Lower lobe of right lung (tissue), 2 donors: ENCODE data around the gene FLACC1. TPM values are rescaled to one million over a fixed set of nuclear protein-coding genes. Genes with fewer than 3 reads are reported as not detected.

ENCODE experiments used
- ATAC-seq, 2 donors: fragments of 200-7000 bp; cut with Tn5 transposase; one replicate each; pipeline ENCODE4 v1.9.1; 2020 to 2022; ENCODE audit warnings: mild to moderate bottlenecking in 2 of 2, moderate library complexity in 2 of 2
- DNase-seq: peaks from one replicate; pipeline ENCODE4 v3.0.0-alpha.2; 2020
- H3K27ac ChIP-seq: fragments of 200-600 bp; one replicate; pipeline ENCODE4 v1.8.0; 2022
- H3K27me3 ChIP-seq: fragments of 200-600 bp; one replicate; pipeline ENCODE4 v1.8.0; 2022; ENCODE audit warnings: low read depth
- H3K36me3 ChIP-seq: fragments of 200-600 bp; one replicate; pipeline ENCODE4 v1.8.0; 2022; ENCODE audit warnings: mild to moderate bottlenecking
- H3K4me1 ChIP-seq: fragments of 200-600 bp; one replicate; pipeline ENCODE4 v1.8.0; 2022
- H3K4me3 ChIP-seq: fragments of 200-600 bp; one replicate; pipeline ENCODE4 v1.8.0; 2022; ENCODE audit warnings: mild to moderate bottlenecking
- H3K9me3 ChIP-seq: fragments of 200-600 bp; one replicate; pipeline ENCODE4 v1.8.0; 2022
- CTCF ChIP-seq: fragments of 200-600 bp; IDR thresholded peaks from one replicate; pipeline ENCODE4 v1.8.0; 2022; ENCODE audit warnings: antibody characterized with exemption, mild to moderate bottlenecking
- intact Hi-C: fragments of 100-400 bp; cut with DNase I; formaldehyde crosslinking; loops from one replicate; pipeline ENCODE4 v1.11.0; 2022
- long read RNA-seq: library from polyadenylated mRNA; unstranded; transcript quantifications from one replicate; pipeline ENCODE4 v2.0.0, GENCODE V29; 2021
- total RNA-seq: library from RNA; stranded (reverse); fragmentation: NEBNext Ultra II Directional; extraction: Animal tissue kit (Norgen Biotek cat#: 25700); gene quantifications from one replicate; pipeline ENCODE4 v1.2.1, GENCODE V29; 2021
- donor health status: DM: no; HTN: yes; CAD: no; lungs with severe emphysema.

The FLACC1 gene
- 6.8 TPM for total RNA-seq
- long read RNA-seq, partial matches to known transcripts = 0 of 5 reads
- long read RNA-seq, other reads (novel, unspliced or antisense) = 5 of 5 reads

GRCh38 chr2:201357221-201357620, at the start of gene FLACC1:
Gene FLACC1 (minus strand): TSS chr2:201357345. CDS start chr2:201351404, 5,941 bp downstream.
- H3K27me3 ChIP-seq = no peaks in the 10 kb centered on the region
- intact Hi-C loops = no loop called here
- no peak for DNase-seq
- H3K27ac ChIP-seq = peak within 1 kb of the TSS; percentile 34
- H3K36me3 ChIP-seq = peaks cover 6% of the 10 kb centered on the region
- TF ChIP-seq CTCF = no peak
- H3K9me3 ChIP-seq = no peaks in the 10 kb centered on the region
- H3K4me3 ChIP-seq = no peak within 1 kb of the TSS
- ATAC-seq = peak; percentile 93 to 95
- peaks cover 5% of the 10 kb centered on the region for H3K4me1 ChIP-seq

- Histone ChIP-seq H3K36me3 (no peaks in the 10 kb centered on the region), H3K4me3 (no peak overlapping the region), H3K27me3 (no peaks in the 10 kb centered on the region), H3K4me1 (peaks cover 48% of the 10 kb centered on the region), H3K9me3 (no peaks in the 10 kb centered on the region), H3K27ac (peak overlapping the region; percentile 20)
- peak in 1 of 2 donors; percentile 69 for ATAC-seq
- no peak for DNase-seq
- no peak for TF ChIP-seq CTCF
- intact Hi-C loops = no loop called here
These were observed 49.0 kb upstream of the FLACC1 start for GRCh38 chr2:201406077-201406662.

GRCh38 chr2:201404699-201405280, 47.6 kb upstream of the FLACC1 start:
- TF ChIP-seq CTCF = no peak
- ATAC-seq = no peak
- H3K27ac ChIP-seq = no peak overlapping the region

GRCh38 chr2:201403880-201404279, 46.7 kb upstream of the FLACC1 start:
- no peak for TF ChIP-seq CTCF
- intact Hi-C loops = no loop called here
- peaks cover 48% of the 10 kb centered on the region for H3K4me1 ChIP-seq
- peak; percentile 46 to 71 for ATAC-seq
- no peak for DNase-seq
- H3K27ac ChIP-seq = no peak overlapping the region
- no peaks in the 10 kb centered on the region for H3K36me3 ChIP-seq
- H3K4me3 ChIP-seq = no peak overlapping the region
- no peaks in the 10 kb centered on the region for H3K9me3 ChIP-seq
- H3K27me3 ChIP-seq = no peaks in the 10 kb centered on the region

More at GRCh38 chr2:201404699-201405280, 47.6 kb upstream of the FLACC1 start:
- no peak overlapping the region for H3K4me3 ChIP-seq
- peaks cover 48% of the 10 kb centered on the region for H3K4me1 ChIP-seq
- H3K27me3 ChIP-seq = no peaks in the 10 kb centered on the region
- intact Hi-C loops = no loop called here
- no peaks in the 10 kb centered on the region for H3K36me3 ChIP-seq
- H3K9me3 ChIP-seq = no peaks in the 10 kb centered on the region
- no peak for DNase-seq

- TF ChIP-seq CTCF = no peak
- Histone ChIP-seq H3K27me3 (no peaks in the 10 kb centered on the region), H3K36me3 (peaks cover 3% of the 10 kb centered on the region), H3K4me3 (no peak overlapping the region), H3K9me3 (no peaks in the 10 kb centered on the region), H3K4me1 (peaks cover 48% of the 10 kb centered on the region), H3K27ac (no peak overlapping the region)
- no peak for DNase-seq
- intact Hi-C loops = no loop called here
- no peak for ATAC-seq
These were observed 45.8 kb upstream of the FLACC1 start for GRCh38 chr2:201402651-201403562.
